Mesodermal cell (in vitro differentiated cells): ENCODE data around the gene RSL1D1.
"Not testable (repeated sequence)": the region's sequence is repeated elsewhere in the genome, so short reads cannot be mapped to it uniquely, and the experiment has no call there.

Experiments
- H3K27ac ChIP-seq: 2 replicates; pipeline ENCODE4 v1.7.0; 2013; ENCODE audit warnings: mild to moderate bottlenecking, low read depth, low read length, moderate library complexity; ENCODE audit not compliant: severe bottlenecking
- H3K36me3 ChIP-seq: 2 replicates; pipeline ENCODE4 v1.7.1; 2013; ENCODE audit warnings: mild to moderate bottlenecking, low read length, moderate library complexity; ENCODE audit not compliant: control insufficient read depth, insufficient read depth
- H3K4me1 ChIP-seq: one replicate; pipeline ENCODE4 v1.7.1; 2013; ENCODE audit warnings: mild to moderate bottlenecking, low read length; ENCODE audit not compliant: insufficient read depth, control insufficient read depth, poor library complexity, severe bottlenecking
- H3K4me3 ChIP-seq: 2 replicates; pipeline ENCODE4 v1.7.0; 2013; ENCODE audit warnings: low read length, control low read depth, mild to moderate bottlenecking; ENCODE audit not compliant: insufficient read depth, poor library complexity, severe bottlenecking; ENCODE audit errors: extremely low read depth
- H3K9me3 ChIP-seq: 2 replicates; pipeline ENCODE4 v1.7.1; 2013; ENCODE audit warnings: mild to moderate bottlenecking, low read length, moderate library complexity; ENCODE audit not compliant: control insufficient read depth
- WGBS, 2 experiments: methylation state at CpG; one replicate each; pipeline ENCODE4 v1.1.5; 2013; ENCODE audit warnings: missing lambda C conversion rate in 2 of 2; ENCODE audit not compliant: insufficient coverage in 2 of 2; 5-methylcytosine and 5-hydroxymethylcytosine counted together

Gene RSL1D1

DNA sequence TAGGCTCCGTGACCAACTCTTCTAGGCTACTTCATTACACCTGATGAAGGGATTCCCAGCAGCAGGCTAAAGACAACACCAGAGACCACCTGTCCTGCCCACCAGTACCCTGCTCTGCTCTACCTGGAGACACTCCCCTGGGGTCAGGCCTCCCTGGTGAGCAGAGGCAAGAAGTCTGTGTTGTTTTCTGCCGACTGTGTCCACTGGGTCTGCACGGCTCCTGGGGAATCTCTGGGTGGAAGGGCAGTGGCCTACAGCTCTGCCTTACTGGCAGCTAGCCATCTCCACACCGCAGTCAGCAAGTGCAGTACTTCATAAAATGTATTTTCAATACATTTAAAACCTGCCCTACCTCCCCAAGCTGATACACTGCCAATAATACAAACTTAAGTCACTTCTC is 6.8 kb downstream of the RSL1D1 start:
- no peaks in the 10 kb centered on the region for H3K9me3 ChIP-seq
- H3K36me3 ChIP-seq, result peaks cover 96% of the 10 kb centered on the region
- H3K4me3 ChIP-seq, result no peak overlapping the region
- 91 to 100% methylated on average over 2 to 4 of the region's 4 CpGs for WGBS, 2 experiments
- H3K27ac ChIP-seq, result no peak overlapping the region
- peaks cover 2% of the 10 kb centered on the region for H3K4me1 ChIP-seq

DNA sequence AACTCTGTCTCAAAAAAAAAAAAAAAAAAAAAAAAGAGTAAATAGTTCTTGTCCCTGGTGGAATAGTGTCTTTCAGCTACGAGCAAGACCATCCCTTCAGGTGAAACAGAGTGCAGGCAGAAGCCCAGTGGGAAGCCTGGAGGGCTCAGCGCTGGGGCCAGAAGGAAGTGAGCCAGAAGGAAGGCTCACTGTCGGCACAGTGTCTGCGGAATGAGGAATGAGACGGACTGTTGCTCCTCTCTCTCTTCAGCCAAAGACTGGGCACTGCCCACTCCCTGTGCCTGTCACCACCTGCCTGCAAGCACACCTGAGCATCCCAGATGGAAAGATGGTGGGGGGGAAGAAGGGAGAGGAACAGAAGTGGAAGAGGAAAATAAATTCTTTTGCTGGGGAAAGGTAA is 7.5 kb downstream of the RSL1D1 start:
- no peaks in the 10 kb centered on the region for H3K4me1 ChIP-seq
- WGBS, 2 experiments, result 88 to 100% methylated on average over 1 to 2 of the region's 5 CpGs
- H3K27ac ChIP-seq, result no peak overlapping the region
- H3K9me3 ChIP-seq, result no peaks in the 10 kb centered on the region
- peaks cover 98% of the 10 kb centered on the region for H3K36me3 ChIP-seq
- H3K4me3 ChIP-seq, result no peak overlapping the region

DNA sequence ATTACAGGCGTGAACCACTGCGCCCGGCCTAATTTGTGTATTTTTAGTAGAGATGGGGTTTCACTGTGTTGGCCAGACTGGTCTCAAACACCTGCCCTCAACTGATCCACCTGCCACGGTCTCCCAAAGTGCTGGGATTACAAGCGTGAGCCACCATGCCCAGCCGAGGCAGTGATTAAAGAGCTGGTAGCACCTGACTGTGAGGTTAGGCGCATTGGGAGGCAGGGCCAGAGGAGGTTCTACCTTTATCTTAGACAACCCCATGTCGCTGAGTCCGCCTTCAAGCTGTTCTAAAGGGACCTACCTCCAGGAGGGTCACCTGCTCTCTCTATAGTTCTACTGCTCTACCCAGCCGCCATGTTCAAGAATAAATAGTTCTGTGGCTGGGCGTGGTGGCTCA is 8.1 kb downstream of the RSL1D1 start:
- H3K36me3 ChIP-seq, result peaks cover 98% of the 10 kb centered on the region
- H3K4me3 ChIP-seq, result no peak overlapping the region
- no peak overlapping the region for H3K27ac ChIP-seq
- WGBS, 2 experiments, result 88 to 100% methylated on average over 8 to 9 of the region's 11 CpGs
- no peaks in the 10 kb centered on the region for H3K4me1 ChIP-seq
- no peaks in the 10 kb centered on the region for H3K9me3 ChIP-seq

DNA sequence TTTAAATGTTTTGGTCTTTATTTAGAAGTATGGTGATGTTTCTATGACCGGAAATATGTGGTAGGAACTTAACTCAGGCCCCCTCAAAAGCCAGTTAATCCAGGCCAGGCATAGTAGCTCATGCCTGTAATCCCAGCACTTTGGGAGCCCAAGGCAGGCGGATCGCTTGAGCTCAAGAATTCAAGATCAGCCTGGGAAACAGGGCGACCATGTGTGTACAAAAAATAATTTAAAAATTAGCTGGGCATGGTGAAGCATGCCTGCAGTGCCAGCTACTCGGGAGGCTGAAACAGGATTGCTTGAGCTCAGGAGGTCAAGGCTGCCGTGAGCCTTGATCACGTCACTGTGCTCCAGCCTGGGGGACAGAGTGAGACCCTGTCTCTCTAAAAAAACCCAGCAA is 10.3 kb downstream of the RSL1D1 start:
- Histone ChIP-seq H3K9me3 (no peaks in the 10 kb centered on the region), H3K4me3 (no peak overlapping the region), H3K36me3 (peaks cover 98% of the 10 kb centered on the region), H3K4me1 (no peaks in the 10 kb centered on the region), H3K27ac (no peak overlapping the region)
- 94% methylated on average over 5 to 6 of the region's 7 CpGs for WGBS, 2 experiments

DNA sequence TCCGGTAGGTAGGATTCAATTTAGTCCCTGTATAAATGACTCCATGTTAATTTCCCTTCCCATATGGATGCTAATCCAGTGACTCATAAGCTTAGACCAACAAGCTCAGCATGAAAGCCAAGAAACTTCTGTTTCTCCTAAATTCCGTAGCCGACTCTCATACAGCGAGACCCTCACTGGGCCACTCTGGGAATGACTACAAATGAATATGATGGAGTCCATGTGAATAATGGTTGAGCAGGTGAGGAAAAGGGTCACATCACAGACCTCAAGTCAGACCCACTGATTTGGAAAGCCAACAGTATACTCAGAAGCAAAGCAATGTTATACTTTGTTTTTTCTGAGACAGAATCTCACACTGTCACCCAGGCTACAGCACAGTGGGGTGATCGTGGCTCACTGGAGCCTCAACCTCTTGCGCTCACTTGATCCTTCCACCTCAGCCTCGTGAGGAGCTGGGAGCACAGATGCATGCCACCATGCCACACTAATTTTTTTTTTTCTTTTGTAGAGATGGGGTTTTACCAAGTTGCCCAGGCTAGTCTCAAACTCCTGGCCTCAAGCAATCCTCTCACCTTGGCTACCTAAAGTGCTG is 14.6 kb downstream of the RSL1D1 start:
- no peak overlapping the region for H3K4me3 ChIP-seq
- peaks cover 58% of the 10 kb centered on the region for H3K36me3 ChIP-seq
- H3K27ac ChIP-seq, result peak overlapping the region; percentile 70
- 91 to 98% methylated on average over 4 to 5 of the region's 7 CpGs for WGBS, 2 experiments
- no peaks in the 10 kb centered on the region for H3K4me1 ChIP-seq
- no peaks in the 10 kb centered on the region for H3K9me3 ChIP-seq

DNA sequence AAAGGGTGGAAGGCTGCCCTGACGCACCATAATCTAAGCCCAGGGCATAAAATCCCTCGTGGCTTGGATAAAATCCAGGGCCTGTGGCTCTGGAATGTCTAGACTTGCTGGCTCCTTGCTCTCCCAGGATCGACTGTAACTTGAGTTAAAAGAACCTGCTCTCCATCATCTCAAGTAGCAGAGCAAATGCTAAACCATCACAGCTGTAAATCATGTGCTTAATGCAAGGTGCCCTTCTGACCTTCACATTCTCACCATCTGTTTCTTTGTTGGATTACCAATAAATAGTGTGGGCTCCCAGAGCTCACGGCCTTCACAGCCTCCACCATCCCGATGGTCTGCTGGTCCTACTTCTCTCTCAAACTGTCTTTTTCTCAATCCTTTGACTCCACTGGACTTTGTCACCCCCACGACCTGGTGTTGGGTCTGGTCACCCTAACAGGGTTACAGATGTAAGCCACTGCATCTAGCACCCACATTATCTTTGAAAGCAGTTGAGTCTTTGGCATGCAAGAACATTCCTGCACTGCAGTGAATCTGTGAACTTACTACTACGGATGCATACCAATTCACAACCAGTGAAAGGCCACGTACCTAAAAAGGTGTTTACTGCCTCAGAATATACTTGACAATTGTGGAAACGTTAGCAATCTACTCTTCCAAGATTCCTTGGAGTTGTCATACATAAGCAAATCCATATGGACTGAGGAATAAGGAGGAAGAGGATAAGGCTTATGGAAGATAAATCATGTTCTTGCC is 15.3 kb downstream of the RSL1D1 start:
- peak overlapping the region; percentile 70 for H3K27ac ChIP-seq
- H3K9me3 ChIP-seq, result no peaks in the 10 kb centered on the region
- H3K36me3 ChIP-seq, result peaks cover 51% of the 10 kb centered on the region
- no peak overlapping the region for H3K4me3 ChIP-seq
- 85 to 96% methylated on average over 7 to 9 of the region's 9 CpGs for WGBS, 2 experiments
- H3K4me1 ChIP-seq, result no peaks in the 10 kb centered on the region

DNA sequence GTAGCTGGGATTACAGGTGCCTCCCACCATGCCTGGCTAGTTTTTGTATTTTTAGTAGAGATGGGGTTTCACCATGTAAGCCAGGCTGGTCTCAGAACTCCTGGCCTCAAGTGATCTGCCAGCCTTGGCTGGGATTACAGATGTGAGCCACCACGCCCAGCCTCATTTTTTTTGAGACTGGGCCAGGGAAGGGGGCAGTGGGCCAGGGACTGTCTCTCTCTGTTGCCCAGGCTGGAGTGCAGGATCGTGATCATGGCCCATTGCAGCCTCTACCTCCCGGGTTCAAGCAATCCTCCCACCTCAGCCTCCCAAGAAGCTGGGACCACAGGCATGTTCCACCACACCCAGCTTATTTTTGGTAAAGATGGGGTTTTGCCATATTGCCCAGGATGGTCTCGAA is 16.0 kb downstream of the RSL1D1 start:
- Histone ChIP-seq H3K27ac (no peak overlapping the region), H3K9me3 (no peaks in the 10 kb centered on the region), H3K4me1 (no peaks in the 10 kb centered on the region), H3K36me3 (peaks cover 44% of the 10 kb centered on the region), H3K4me3 (no peak overlapping the region)
- WGBS, 2 experiments, result 83 to 97% methylated on average over 3 to 4 of the region's 4 CpGs

DNA sequence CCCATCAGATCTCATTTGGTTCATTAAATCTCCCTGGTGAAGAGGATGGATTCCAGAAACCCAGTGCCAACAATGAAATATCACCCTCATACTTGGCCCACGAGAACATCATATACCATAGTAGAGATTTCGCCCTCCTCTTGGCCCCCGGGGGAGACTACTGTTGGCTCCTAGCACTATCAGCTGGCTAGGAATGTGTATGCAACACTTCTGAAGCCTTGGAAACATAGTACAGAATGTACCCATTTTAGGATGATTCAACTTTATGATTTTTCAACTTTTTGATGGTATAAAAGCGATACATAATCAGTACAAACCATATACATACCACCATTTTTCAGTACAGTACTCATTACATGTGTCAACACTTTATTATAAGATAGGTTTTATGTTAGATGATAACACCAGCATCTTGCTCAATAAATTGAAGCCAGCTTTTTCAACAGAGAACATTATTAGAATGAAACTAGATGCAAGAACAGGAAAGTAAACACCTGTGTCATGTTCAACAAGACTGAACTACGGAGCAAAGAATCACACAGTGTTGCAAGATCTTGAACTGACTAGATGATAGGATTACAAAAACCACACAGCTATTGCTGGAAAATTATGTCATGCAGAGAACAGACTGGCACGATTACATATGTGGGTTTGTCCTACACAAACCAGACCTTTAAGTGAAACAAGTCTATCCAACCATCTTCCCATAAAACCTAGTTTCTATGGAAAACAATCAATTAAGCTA is 17.2 kb downstream of the RSL1D1 start:
- Histone ChIP-seq H3K4me1 (no peaks in the 10 kb centered on the region), H3K27ac (no peak overlapping the region), H3K4me3 (no peak overlapping the region), H3K36me3 (peaks cover 32% of the 10 kb centered on the region), H3K9me3 (no peaks in the 10 kb centered on the region)
- 93% methylated on average over 2 to 5 of the region's 6 CpGs for WGBS, 2 experiments

DNA sequence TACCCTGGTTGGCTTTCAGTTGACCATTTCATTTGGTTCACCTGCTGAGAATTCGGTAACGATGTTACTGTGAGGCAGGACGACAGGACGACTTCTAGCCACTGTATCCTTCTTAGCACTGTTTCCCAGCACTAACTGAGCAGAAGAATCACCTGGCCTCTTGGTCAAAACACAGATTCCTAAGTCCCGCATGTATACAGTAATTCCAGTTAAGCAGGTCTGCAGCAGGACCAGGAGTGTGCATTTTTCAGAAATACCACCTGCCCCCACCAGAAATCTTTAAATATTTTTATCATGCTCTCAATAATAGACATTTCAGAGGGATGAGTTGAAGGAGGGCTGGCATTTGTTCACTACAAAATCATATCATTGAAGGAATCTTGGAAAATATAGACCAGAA is 22.6 kb downstream of the RSL1D1 start:
- Histone ChIP-seq H3K36me3 (no peaks in the 10 kb centered on the region), H3K9me3 (no peaks in the 10 kb centered on the region), H3K4me1 (no peaks in the 10 kb centered on the region), H3K4me3 (no peak overlapping the region), H3K27ac (no peak overlapping the region)
- WGBS, 2 experiments, result 86 to 87% methylated on average over 5 of the region's 5 CpGs

DNA sequence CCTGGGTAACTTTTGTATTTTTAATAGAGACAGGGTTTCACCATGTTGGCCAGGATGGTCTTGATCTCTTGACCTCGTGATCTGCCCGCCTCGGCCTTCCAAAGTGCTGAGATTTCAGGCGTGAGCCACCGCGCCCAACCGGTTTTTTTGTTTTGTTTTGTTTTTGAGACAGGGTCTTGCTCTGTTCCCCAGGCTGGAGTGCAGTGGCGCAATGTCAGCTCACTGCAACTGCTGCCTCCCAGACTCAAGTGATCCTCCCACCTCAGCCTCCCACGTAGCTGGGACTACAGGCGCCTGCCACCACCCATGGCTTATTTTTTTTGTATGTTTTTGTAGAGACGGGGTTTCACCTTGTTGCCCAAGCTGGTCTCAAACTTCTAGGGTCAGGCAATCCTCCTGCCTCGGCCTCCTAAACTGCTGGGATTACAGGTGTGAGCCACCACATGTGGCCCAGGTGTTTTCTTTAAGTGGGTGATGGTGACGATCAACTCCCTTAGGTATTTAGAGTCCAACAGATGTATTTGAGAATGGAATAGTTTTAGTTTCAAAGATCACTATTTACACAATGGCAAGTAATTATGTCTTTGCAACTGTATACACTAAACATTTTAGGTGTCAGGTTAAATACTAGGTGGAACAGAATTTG is 25.7 kb downstream of the RSL1D1 start:
- WGBS, 2 experiments, result 94% methylated on average over 7 to 9 of the region's 13 CpGs

More for the DNA sequence above, 25.7 kb downstream of the RSL1D1 start:
- H3K9me3 ChIP-seq, H3K27ac ChIP-seq, H3K4me3 ChIP-seq, H3K36me3 ChIP-seq, H3K4me1 ChIP-seq: not testable (repeated sequence)
